Activated CD4-positive, CD25-positive, alpha-beta regulatory T cell treated with anti-CD3 and anti-CD28 coated beads, Interleukin-2, amount 50 U/mL, for 24 hours (primary cell): ENCODE measurements around the gene CTBP2.

Experiments
- ATAC-seq, 2 donors: fragments of 150-1000 bp; cut with Tn5 transposase; one replicate each; pipeline ENCODE4 v1.10.0; 2021; ENCODE audit warnings: mild to moderate bottlenecking in 1 of 2, moderate library complexity in 1 of 2

The CTBP2 gene

DNA sequence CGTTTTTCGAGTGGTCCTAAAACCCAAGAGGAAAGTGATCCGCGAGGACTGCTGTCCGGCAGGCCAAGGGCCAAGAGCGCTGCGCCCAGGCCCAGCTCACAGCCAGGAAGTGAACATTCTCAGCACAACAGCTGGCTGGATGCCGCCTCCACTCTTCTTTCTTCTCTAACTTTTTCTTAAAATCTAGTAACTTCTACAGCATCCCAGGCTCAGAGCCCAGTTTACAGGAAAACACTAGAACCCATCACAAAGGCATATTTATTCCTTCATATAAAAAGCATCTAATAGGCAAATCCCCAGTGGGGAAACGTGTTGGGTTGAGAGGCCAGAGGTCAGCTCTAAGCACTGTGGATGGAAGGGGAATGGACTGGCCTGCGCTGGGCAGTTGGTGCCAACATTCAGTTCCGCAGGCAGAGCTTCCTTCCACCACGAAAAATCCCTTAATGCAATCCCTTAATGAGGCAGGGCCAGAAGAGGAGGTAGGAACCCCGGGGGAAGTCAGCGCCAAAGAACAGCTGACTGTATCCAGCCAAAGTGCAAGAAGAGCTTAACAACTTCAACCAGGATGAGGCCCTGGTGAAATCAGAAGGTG is 143.7 kb downstream of the CTBP2 start:
- ATAC-seq = no peak

DNA sequence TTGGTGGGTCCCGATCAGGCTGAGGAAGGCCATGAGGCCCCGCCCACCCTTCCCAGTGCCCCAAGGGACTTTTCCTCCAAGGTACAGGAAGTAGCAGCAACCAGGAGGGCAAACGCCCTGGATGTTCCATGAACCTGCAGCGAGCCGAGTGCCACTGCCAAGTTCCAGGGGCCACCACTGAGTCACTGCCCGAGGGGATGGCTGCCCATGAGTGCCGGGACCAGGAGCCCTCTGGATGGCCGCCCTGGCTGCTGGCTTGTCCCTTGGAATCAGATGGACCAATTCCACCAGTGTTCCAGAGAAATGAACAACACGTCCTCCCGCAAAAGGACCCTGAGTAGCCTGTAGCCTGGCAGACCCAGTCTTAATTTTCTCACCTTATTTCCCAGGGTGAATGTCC is 144.2 kb downstream of the CTBP2 start:
- ATAC-seq = no peak

DNA sequence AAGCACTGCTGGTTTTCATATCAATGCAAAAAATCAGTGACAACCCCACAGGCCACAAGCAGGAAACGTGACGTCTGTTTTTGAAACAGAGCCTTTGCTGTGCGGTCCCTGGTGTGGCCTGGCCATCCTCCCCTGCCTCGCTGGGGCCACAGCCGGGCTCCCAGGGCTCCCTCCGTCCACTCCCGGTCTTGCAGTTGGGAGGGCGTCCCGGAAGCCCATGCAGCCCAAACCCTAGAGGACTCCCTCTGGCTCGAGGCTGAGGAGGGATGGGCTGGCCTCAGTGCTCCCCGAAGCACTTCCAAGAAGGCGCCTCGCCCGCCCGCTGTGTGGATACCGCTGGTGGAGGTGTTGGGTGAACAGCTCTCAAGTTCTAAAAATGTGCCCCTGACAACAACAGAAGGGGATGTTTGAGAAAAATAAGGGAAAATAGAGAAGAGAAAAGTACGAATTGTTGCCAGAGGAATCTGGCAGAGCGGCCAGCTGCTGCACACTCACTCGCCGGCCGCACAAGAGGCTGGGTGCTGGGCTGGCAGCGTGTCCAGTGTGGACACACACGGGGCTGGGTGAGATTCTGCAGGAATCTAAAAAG is 144.9 kb downstream of the CTBP2 start:
- ATAC-seq = no peak

DNA sequence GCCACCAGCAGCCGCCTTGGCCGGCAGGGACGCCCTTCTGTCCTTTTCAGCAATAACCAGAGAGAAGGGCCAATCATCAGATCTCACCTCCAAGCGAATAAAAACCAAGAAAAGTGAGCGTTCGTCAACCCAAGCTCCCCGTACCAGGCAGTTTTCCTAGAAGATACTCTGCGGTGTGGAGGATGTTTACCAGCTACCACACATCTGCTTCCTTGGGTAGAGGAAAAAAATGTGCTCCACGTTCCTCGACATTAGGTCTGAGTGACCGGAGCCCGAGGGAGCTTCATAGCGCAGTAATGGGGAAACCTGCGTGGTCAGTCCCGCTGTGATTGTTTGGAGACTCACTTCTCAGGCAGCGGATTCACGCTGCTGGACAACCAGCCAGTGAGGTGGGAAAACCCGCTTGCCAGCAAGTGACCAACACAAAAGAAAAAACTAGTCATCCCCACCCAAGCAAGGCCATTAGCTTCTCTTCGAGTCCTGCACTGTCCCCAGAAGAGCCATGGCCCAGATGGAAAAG is 145.5 kb downstream of the CTBP2 start:
- ATAC-seq = no peak

DNA sequence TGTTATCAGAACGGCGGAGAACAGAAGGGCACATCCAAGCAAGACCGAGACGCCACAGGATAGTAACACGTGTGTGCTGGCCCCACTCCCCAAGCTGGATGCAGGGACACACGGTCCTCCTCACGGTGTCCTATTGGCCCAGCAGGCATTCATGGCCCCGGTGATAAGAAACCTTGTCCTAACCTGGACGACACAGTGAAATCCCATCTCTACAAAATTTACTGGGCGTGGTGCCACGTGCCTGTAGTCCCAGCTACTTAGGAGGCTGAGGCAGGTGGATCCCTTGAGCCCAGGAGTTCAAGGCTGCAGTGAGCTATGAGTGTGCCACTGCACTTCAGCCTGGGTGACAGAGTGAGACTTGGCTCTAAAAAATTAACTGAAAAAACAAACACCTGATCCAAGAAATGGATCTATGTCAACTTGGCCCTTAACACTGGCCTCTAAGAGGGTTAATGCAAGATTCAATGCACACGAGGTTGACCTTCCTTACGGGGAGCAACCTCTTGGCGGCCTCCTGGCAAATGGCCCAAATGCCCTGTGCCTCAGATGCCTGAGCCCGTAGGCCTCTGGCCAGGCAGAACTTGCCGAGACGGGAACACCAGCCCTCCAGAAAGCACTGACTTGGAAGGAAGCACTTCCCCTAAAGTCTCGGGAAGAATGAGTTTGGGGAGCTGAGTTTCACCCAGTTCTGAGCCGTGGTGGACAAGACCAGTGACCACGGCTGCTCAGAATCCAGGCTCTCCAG is 146.1 kb downstream of the CTBP2 start:
- no peak for ATAC-seq

DNA sequence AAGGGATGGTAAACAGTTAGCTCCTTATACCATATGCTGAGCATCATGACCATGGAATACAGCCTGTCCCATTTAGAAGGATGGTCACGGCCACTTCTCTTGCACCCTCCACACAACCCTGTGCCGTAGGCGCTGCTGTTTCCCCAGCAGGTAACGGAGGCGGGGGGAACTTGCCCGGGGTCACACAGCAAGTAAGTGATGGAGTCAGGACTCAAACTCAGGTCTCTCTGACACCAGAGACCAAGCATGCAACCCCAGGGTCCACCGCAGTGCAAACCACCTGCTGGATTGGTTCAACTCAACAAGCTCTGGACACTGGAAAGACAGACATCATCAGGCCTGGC is 146.9 kb downstream of the CTBP2 start:
- ATAC-seq = no peak

DNA sequence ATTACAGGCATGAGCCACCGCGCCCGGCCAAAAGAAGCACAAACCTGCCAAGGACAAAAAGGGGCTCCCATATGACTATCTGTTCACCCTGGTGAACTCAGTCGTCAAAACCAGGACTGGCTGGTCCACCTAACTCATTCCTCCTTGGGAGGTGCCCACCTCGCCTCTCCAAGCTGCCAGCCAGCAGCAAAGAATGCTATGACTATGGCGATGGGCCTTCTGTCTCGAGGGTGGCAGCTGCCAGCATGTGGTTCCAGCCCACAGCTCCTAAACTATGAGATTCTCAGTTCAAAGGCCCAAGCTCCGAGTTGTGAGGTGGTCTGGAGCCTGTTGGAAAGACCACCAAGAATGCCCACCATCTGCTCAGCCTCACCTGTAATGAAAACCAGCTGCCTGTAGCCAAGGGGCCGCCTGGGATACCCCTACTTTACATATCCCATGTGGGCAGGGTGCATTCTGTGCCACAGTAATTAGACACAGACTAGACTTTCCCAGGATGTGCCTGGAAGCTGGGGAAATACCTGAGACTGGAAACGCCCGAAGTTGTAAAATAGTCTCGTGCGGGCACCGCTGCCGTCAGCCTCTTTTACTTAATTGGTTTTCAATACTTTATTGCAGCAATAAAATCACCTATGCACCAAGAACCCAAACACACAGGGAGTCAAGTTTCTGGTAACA is 147.4 kb downstream of the CTBP2 start:
- ATAC-seq = no peak

DNA sequence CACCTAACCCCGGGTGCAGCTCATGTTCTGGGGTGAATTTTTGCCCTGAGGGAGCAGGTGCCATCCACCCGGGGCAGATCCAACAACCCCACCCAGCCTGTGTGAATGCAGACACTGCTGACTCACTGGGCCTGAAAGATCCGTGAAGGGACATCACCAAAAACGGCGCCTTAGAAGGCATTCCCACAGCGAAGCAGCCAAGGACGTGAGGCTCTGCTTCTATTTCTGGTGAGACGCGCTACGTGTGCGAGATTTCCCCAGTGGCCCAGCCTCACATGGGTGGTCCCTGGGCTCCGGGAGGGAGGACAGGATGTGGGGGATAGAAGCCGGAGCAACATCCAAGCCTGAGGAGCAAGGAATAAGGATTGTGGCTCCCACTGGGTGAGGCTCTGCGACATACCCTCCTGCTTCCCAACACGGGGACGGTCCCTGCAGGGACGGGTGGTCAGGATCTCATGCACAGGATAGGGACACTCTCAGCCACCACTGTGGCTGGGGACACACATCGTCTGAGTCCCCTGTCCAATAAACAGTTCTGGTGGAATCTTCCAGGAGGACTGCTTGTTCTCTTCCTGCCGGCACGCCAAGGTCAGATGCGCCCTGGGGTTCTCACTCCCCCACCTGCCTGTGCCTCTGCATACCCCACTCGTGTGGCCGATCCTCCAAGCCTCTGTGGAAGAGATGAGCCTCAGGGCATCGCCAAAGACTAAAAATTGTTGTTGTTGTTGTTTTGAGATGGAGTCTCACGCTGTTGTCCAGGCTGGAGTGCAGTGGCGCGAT is 148.2 kb downstream of the CTBP2 start:
- ATAC-seq = no peak

DNA sequence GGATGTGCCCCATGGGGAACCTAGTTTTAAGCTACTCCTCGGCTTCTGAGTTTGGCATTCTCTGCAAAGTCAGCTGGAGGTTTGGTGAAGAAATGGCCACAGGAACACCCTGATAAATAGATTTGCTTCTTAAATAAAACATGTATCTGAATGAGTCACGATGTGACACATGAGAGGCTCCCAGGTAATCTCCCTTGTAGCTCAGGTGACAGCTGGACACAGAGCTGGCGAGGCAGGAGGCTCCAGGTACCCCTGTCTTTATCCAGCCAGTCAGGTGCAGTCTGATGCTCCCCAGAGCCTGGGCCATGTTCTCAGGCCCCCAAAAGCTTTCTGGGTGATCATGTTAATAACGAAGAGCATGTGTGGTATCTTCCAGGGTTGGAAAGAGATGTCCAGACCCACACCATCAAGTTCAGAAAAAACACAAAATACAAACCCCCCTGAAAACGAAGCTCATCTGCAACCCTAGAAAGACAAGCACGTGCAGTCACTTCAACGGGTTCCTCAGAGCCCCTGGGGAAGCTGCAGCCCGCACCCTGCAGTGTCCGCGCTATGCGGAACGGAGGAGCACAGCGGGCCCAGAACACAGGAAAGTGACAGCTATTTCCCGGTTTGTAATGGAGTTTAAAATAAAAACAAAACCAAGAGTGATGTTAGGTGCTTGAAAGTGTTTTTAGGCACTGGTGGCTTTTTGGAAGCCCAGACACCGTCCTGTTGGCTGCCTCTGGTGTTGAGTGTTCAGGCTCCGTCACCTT is 149.0 kb downstream of the CTBP2 start:
- no peak for ATAC-seq

DNA sequence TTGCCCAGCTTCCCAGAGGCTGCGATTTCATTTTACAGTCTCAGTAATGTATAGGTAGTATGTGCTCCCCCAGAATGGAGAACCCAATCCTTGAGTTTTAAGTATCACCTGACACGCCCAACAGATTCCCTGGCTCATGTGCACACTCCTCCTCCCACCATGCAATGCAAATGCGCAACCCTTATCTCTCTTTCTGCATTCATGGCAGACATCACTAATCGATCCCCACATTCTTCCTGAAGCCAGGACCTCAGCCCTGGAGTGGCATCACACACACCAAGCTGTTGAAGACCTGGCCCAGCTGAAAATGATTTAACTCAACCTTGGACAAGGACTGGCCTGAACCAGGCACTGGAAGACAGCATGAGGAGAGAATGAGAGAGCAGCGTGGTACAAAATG is 150.0 kb downstream of the CTBP2 start:
- ATAC-seq = no peak

DNA sequence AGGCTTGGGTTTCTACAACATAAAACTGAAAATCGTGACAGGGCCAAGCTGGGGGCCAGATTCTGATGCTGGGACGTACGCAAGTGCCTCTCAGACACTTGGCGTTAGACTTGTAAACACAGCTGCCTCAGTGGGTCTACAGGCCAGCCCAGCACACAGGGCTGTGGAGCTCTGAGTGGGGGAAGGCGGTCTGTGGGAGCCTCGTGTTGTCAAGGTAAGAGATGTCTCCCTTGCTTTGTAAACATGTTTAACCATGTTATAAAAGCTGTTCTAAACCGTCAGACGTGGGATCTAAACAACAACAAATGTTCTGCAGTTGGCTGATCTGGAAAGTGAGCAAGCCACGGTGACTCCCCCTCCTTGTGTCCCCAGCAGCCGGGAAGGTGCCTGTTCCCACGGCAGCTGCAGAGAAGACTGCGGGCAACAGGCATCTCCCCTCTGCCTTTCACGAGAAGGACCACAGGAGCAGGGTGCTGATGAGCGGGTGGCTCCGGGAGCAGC is 150.7 kb downstream of the CTBP2 start:
- no peak for ATAC-seq

DNA sequence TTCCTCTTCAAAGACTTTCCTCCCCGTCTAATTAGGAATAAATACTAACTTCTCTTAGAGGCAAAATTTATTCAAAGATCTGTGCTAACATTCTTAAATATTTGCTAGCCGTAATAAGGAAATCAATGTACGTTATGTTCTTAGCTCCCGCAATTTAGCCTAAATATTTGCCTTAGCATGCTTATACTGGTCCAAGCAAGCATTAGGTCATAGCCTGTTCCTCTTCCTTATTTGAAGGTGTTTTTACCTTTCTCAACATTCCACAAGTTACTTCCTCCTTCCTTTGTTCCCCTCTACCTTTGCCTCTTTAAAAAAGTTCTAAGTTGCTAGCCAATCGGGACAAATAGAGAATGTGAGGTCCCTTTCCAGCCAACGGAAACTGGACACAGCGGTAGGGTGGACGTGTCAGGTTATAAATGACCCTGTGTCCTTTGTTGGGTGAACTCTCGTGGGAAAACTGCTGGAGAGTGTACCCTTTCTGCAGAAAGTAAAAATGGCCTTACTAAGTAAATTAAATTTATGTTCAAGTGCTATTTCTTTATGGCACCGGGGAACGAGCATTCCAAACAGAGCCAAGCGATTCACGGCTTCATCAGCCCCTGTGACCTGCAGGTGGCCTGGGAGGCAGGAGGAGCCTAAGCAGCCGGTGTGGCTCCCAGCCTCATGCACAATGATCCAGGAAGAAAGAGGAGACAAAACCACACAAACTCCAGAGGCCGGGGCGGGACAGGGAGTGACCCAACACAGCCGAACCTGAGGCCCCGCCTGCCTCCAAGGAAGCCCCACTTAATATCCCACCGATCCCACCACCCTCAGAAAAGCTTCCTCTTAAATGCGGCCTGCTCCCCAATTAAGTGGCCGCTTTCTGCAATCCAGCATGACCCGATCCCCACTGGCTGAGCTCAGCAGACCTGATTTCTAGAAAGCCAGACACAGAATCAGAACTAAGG is 151.4 kb downstream of the CTBP2 start:
- ATAC-seq = no peak

DNA sequence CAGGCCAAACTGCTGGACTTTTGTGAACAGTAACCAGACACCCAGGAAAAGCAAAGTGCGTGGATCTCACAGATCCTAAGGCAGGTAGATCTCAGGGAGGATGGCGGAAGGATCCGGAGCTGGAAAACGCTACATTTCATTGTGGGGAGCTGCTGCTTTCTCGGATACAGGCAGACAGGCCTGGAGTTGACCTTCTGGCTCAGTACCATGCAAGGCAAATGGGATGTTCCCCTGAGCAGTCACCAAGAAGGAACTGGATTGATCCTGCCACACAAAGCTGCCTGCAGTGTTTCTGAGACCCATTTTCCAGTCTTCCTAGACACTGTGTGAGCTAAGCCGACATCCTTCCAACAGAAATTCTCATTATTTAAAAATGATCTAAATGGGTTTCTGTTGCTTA is 152.9 kb downstream of the CTBP2 start:
- ATAC-seq = no peak

DNA sequence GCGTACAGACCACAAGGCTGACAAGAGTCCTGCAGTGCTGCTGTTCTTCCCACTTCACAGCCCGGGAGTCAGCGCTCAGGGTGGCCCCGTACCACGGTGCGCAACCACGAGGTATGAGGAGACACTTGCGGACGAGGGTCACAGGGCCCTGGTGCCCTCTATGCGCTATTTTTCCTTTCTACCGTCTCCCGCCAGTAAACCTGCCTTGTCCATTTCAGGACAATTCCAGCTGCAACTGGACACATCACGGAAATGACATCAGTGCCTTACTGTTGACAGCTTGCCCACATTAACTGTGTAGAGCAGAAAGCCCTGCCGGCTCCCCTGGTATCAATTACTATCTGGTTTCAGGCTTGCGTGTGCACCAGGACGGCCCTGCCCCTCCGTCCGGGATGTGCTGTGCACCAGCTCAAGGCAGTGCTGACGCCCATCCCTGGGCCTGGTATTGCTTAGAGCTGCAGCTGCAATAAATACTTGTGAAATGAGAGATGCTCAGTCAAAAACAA is 153.4 kb downstream of the CTBP2 start:
- ATAC-seq = no peak

DNA sequence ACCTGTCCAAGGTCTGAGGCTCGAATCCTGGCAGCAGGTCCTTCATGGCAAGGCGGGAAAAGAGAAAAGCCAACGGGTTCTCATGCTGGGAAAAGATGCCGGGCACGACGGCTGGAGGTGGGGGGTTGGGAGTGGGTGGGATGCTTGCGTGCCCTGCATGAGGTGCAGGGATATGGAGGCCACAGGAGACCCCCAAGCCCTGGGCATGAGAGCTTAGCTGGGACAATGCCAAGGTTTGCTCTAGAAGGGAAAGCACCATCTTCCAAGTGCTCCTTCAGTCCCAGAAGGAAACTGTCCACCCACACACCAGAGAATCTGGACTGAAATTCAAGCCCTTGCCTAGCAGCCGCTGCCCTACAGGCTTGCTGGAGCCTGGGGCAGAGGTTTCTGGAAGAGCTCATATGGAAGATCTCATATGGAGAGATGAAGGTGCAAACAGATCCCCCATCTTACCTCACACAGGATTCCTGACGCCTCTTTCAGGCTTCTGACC is 154.1 kb downstream of the CTBP2 start:
- no peak for ATAC-seq

DNA sequence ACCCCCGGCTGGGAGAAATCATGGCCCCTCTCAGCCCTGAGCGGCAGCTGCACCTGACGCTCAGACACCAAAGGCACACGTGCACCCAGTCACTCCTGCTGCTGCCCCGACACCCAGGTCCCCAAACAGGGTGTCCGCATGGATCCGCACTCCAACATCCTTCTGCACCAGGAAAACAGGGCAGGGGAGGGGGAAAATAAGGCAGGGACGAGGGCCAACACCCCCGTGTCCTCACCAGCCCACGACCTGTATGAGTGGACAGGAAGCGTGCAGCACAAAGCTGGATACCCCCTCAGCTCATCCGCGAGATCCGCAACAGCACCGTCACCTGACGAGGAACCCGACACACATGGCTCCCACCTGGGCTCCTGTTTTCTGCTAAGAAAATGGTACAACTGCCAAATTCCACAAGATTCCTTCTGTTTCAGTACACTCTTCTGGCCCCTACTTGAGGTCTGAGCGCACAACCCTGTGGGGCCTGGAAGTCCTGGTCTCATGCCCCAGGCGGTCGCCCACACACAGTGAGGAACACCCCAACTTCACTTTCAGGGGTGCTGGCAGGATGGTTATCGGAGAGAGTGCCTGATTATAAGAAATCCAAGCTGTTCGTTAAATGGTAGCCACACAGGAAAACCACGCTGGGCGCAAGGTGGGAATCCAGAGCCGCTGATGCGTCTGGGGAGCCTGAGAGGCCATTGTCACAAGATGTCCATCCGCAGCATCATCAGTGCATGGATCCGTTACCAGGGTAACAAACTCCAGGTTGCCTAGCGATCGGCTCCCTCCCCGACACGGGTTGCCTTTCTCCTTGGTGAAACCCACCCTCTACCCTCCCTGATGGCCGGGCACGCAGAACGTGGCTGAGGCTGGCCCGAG is 154.8 kb downstream of the CTBP2 start:
- no peak for ATAC-seq

DNA sequence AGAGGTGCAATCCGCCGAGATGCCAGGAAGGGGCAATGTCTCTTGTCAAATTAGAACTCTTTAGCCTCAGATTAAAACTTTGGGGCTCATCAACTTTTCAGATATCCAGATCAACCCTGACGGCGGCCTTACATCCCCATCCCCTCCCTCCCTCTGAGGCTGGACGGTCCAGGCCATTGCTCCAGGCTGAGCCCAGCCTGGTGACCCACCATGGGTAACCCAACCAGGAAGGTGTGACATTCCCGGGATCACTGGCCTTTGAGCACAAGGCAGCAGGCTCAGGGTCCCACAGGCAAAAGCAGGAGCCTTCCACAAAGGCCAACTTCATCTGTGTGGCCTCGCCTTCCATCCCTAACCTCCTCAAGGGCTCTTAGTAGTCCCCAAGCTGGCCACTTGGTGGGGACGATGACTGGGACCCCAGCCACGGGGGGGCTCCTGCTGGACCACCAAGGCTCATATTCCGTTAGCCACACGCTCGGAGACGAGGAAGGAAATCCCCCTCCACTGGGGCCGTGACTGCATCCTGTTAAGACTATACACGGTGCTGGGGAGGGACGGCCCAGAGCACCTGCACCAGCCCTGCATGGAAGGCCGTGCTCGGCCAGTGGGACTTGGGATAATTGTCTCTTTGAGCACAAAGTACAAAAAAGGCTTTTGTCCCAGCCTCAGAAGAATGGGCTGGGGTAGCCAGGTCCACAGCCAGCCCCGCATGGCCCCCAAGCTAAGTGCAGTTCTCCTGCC is 155.6 kb downstream of the CTBP2 start:
- no peak for ATAC-seq

DNA sequence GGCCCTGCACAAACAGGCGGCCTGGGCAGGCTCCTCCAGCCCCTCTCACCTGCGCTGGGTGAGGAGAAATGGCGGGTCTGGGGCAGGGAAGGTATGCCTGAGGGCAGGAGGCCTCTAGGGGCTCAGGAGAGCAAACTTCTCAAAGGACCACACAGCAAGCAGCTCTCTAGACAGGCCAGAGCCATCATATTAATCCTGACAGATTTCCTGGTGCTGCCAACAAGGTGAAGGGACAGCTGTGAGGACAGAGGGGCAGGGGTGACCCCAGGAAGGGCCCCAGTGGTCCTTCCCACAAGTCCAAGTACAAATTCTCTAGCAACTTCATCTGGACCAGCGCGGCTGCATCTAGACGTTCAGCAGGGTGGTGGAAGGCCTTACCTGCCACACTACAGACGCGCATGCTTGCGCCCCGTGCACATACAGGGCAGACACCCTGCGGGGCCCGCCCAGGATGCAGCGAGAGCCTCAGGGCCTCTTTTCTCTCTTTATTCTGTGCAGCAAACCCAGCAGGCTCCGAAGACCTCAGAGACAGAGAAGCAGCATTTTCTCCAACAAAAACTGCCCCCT is 156.4 kb downstream of the CTBP2 start:
- ATAC-seq = no peak
